Activated effector memory CD4-positive, alpha-beta T cell treated with Interleukin-2 at 50 U/mL for 16 hours (primary cell): Measurements from ENCODE around the gene THSD7B.
"Not testable (repeated sequence)": the region's sequence is repeated elsewhere in the genome, so short reads cannot be mapped to it uniquely, and the experiment has no call there.

Experiments used
- DNase-seq: peaks from one replicate; pipeline ENCODE4 v3.0.0-alpha.2; 2020

THSD7B gene

DNA sequence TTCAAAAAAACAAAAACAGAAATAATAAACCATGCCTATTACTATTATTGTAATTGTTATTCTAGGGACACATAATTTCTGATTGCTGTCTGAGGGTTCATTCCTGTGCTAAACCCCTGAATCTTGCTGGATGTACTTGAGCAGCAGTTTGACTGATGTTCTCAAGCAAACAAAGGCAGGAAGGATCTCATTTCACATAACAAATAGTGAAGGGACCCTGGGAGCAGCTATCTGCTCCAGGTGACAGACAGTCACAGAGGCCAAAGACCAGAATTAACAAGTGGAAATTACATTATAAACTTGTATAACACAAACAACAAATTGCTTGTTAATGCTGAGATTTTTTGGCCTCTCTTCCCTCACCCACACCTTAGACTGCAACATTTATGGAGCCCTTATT lies 284.2 kb downstream of the THSD7B start:
- no peak for DNase-seq

DNA sequence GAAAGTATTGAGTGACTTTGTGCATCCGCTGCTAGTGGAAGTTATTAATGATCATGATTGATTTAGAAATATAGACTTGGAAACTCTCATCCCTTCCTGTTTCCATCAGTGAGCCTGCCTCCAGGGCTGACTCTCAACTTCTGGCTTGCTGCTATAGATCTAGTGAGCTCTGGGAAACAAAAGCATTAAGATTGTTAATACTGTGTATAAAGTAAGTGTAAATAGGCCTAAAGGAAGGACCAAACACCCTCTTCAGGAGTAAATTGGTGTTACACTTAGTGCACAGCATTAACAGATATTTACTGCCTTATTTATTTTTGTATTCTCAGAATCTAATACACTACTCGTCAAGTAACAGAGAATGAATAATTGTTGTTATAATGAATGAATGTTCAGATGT lies 285.6 kb downstream of the THSD7B start:
- DNase-seq, result no peak

DNA sequence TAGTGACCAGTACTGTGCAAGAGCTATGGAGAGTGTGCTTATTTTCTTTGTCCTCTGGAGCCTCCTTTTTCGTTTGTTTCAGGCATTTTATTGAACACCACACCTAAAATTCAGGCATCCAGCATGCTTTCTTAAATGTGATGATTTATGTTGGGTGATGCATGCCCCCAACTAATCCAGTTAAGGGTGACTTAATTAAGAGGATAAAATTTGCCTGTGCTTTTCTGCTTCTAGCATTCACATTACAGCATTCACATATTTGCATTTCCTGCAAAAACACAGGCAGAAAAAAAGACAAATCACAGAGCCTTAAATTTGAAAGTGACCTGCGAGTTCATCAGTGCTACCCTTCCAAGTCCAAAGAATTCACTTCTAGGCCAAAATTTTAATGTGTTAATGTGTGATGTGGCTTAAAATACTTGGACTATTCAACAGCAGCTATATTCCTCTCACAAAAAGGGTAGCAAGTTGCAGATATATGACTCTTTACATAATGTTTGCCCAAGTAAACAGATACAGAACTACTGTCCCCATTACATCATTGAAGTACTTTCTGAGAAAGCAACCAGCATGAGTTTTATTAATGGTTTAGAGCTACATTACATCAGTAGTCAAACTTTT lies 286.5 kb downstream of the THSD7B start:
- no peak for DNase-seq

DNA sequence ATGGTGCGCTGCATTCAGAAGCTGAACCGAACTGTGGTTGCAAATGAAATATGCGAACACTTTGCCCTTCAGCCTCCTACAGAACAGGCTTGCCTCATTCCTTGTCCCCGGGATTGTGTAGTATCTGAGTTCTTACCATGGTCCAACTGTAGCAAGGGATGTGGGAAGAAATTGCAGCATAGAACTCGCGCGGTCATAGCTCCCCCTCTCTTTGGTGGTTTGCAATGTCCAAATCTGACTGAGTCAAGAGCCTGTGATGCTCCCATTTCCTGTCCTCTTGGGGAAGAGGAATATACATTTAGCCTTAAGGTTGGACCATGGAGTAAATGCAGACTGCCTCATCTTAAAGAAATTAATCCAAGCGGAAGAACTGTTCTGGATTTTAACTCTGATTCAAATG lies 291.4 kb downstream of the THSD7B start:
- DNase-seq, result no peak

DNA sequence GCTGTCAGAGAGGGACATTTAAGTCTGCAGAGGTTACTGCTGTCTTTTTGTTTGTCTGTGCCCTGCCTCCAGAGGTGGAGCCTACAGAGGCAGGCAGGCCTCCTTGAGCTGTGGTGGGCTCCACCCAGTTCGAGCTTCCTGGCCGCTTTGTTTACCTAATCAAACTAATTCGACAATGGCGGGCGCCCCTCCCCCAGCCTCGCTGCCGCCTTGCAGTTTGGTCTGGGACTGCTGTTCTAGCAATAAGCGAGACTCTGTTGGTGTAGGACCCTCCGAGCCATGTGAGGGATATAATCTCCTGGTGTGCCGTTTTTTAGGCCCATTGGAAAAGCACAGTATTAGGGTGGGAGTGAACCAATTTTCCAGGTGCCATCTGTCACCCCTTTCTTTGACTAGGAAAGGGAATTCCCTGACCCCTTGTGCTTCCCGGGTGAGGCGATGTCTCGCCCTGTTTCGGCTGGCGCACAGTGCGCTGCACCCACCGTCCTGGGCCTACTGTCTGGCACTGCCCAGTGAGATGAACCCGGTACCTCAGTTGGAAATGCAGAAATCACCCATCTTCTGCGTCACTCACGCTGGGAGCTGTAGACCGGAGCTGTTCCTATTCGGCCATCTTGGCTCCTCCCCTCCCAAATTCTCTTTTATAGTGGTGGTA lies 310.9 kb downstream of the THSD7B start:
- DNase-seq, result not testable (repeated sequence)

DNA sequence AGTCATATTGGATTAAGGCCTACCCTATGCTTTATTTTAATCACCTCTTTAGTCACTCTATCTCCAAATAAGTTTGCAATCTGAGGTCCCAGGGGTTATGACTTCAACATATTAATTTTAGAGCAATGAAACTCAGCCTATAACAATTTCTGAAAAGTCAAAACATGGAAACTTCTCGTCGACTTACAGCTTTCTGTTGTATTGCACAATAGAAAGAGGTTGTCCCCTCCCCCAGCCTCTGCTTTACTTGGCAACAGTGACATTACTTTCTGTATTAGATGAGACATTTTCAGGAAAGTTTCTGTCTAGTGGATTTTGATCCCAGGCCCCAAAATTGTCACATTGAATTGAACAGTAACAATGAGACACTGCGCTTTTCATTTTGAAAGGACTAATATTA lies 326.4 kb downstream of the THSD7B start:
- no peak for DNase-seq

DNA sequence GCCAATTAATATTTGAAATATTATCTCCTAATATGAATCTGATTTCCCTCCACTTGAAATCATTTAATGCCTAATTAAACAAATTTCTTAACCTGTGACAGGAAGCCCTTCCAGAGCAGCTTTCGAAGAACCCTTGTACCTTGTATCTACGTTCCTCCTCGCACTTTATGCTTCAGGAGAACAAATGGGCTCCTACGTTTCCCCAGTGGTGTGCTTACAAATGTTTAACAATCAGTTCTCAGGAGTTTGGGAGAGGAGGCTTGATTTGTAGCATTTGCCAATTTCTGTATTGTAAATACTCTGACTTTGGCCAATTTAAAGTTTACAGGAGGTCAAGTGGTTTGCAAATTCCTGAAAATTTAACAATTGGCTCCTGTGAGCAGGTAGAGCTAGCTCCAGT lies 327.8 kb downstream of the THSD7B start:
- DNase-seq, result no peak

DNA sequence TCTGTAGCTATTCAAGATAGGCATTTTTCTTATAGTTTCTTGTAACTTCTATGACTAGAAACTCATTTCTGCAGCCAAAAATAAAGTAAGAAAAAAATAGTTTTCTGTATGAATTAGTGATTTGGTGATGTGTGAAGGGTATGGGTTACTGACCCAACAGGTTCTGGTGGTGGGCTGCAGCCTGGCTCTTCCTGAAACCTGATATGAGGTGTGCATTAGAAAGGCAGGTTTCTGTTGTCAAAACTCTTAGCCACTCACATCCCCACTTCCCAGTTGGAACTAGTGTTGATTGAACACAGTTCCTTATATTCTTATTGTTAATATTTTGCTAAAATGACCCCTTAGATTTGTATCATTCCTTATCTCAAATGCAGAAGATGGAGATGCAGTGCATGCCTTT lies 330.8 kb downstream of the THSD7B start:
- no peak for DNase-seq

DNA sequence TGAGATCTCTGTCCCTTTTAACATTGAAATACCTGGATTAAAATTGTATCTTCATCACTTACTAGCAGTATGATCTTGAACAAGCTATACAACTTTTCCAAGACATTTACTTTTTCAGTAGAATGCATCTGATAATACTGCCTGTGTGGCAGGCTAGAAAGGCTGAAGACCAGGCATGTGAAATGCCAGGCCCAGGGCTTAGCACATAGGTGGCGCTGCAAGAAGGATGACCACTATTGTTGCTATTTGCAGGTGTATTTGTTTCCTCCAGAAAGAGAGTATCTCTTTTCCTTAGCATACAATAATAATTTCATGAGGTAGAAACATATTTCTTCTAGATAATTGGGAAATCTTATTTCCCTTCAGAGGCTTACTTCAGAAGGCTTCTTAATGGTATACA lies 331.3 kb downstream of the THSD7B start:
- no peak for DNase-seq

DNA sequence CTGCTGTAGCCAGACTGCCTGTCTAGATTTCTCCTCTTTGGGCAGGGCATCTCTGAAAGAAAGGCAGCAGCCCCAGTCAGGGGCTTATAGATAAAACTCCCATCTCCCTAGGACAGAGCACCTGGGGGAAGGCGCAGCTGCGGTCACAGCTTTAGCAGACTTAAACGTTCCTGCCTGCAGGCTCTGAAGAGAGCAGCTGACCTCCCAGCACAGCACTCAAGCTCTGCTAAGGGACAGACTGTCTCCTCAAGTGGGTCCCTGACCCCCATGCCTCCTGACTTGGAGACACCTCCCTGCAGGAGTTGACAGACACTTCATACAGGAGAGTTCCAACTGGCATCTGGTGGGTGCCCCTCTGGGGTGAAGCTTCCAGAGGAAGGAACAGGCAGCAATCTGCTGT lies 336.5 kb downstream of the THSD7B start:
- not testable (repeated sequence) for DNase-seq

DNA sequence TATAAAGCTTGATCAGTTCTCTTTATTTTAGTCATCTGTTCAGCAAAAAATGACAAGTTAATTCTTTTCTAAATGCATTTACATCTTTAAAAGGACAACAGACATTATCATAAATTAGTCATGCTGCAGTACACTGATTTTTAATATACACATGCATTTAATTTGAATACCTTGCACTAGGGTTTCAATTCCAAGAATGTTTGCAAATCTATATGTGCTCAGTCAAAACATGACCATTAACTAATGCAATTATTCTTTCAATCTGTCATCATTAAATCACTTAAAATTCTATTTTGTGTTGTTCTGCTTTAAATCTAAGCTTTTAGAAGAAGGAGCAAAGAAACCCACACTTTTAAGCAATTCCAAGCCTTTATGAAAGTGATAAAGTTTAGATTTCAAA lies 342.6 kb downstream of the THSD7B start:
- no peak for DNase-seq

DNA sequence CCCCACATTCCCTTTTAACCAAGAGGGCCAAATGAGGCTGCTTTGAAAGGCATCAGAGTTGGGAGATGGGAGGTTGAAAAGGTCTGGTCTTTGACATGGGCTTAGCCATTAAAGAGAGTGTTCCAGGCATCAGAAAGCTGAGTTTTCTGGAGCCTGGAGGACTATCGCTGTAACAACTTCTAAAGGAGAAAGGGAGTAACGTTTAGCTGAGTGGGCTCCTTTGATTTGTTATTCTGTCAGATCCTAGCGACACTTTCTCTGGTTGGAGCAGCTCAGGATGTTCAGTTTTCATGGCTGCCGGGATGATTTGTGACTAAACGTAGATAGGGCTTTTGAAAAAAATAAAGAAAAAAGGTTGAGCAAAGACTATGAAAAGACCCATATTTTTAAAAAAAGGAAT lies 346.6 kb downstream of the THSD7B start:
- no peak for DNase-seq

DNA sequence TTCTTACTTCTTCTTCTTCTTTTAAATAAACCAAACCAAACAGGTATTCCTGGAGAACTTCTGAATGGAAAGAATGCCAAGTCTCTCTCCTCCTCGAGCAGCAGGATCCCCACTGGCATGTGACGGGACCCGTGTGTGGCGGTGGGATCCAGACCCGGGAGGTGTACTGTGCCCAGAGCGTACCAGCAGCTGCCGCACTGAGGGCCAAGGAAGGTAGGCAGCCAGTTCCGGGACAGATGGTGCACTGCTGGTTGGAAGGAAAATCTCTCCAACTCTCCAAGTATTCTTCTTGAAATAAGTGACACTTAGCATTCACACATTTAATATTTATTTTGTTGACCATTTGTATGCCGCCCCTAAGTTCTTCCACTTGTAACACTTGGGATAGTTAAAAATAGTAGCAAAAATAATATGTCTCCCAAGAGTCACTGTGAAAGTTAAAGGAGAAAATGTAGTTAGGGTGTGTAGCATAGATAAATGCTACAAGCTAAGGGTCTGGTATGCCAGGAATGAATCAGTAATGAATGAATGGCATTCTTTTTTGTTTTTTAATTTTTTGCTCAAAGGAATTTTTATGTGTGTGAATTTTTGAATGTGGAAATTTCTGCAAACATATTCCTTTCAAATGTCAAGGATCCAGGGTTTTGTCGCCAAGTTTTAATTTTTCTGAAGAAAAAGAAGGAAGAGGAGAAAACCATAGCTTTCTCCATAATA lies 349.9 kb downstream of the THSD7B start:
- no peak for DNase-seq

DNA sequence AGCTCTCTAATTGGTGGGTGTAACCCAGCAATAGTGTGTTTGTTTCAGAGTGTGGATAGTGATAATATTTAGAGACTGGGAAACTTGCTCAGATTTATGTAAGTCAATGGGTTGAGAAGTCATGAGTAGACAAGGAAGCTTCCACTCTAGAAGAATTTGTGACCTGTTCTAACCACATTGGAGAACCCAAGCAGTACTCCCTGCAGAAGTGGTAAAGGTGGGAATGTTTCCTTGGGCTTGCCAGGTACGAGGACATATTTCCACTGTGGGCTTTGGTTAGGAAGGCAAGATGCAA lies 350.4 kb downstream of the THSD7B start:
- no peak for DNase-seq

DNA sequence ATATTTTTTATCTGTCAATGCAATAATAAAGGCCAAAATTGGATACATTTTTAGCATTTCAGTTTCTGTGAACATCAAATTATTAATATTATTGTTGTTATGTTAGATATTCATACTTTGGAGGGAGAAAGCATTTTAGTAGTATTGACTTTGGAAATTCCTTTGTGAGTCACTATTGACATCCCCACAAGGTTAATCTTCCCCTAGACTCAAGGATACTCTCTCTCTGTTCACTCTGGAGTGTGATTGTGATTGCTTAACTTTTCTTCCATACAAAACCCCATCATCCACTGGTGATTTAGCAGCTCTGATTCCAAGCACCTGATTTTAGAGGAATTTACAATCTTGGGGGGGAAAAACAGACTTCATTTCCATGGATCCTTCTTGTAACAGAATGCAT lies 352.0 kb downstream of the THSD7B start:
- no peak for DNase-seq

DNA sequence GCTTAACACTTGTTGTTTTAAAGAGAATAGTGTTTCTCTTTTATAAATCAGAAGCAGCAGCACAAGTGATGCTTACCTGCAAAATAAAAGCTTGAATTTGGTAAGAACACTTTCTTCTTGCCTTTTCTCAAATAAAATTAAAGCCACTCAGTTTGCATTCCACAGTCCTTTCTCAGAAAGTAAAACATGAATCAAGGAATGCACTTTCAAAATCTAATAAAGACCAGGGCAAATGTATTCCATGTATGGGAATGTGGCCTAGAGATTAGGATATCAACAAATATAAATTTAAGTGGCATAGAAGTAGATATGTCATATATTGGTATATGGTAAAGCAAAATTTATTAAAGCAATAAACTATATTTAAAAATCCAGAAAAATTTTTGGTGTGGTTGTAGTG lies 352.8 kb downstream of the THSD7B start:
- DNase-seq, result no peak

DNA sequence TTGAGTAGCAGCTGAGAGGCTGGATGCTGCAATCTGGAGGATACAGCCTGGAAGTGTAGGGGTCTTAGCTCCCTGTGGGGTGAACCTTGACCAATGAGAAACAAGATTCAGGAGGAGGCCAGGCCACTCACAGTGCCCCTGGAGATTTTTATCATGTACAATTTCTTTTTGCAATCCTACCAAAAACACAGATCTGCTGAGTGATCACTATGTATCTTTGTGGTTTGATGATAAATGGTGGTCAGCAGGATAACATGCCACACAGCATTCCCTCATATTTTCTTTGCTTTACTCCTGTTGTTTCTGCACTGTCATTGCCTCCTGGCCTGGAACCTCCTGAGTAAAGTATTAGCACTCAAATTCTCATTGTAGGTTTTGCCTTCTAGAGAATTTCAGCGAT lies 357.9 kb downstream of the THSD7B start:
- DNase-seq, result no peak

DNA sequence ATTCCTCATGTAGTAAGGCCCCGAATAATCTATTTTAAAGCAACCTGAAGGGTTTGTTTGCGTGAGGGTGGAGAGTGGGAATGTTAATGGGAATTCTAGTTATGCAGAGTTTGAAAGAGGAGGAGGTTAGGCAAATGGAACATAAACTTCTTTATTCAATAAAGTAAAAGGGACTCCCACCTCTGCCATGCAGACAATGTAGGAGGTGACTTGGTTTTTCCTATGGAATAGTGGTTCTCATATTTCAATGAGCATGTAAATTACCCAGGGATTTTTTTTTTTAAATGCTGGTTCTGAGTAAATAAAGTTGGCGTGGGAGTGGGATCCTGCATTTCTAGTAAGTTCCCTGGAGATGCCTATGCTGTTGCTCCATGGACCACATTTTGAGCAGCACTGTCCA lies 367.9 kb downstream of the THSD7B start:
- DNase-seq, result no peak

DNA sequence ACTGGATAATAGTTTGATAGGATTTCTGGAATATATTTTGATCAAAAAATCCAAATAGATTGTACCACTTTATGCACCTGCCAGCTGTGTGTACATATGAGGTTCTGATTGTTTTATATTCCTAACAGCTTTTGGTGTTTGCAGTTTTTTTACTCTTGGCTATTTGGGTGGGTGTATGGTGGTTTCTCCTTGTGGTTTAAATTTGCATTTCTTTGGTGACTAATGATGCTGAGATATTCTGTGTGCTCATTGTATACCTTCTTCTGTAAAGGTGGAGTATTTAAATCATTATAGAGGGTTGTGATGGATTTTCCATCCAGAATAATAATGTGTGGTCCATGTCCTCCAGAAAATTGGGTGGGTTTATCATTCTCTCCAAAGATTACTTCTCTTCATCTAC lies 372.9 kb downstream of the THSD7B start:
- DNase-seq, result no peak

DNA sequence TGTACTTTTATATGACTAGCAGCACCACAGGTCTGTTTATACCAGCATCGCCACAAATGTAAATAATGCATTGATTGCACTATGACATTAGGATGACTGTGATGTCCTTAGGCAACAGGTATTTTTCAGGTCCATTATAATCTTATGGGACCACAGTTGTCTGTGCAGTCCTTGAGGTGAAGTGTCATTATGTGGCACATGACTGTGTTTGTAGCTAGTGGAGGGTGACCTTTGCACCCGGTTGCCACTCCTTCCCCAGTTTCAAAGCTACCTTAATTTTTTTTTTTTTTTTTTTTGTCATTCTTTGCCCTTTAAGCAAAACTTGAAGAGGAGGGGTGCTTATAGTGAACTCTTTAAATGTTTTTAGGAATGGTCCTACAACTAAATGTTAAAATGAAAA lies 386.4 kb downstream of the THSD7B start:
- DNase-seq, result no peak

DNA sequence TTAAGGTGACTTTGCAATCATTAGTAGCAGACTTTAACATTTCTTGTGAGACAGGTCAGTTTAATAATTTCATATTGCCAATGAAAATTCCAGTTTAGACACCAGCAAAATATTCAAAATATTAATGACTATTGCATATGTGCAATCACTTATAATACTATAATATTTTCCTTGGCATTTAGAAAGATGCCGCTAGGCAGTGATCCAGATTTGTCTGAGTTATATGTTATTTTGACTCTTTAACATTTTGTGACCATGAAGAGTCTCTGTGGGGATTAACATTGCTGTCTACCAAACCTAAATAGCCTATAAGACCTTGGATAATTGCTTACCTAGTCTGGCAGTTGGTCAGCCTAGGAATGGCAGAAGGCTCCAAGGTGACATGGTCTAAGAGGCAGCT lies 389.6 kb downstream of the THSD7B start:
- no peak for DNase-seq

DNA sequence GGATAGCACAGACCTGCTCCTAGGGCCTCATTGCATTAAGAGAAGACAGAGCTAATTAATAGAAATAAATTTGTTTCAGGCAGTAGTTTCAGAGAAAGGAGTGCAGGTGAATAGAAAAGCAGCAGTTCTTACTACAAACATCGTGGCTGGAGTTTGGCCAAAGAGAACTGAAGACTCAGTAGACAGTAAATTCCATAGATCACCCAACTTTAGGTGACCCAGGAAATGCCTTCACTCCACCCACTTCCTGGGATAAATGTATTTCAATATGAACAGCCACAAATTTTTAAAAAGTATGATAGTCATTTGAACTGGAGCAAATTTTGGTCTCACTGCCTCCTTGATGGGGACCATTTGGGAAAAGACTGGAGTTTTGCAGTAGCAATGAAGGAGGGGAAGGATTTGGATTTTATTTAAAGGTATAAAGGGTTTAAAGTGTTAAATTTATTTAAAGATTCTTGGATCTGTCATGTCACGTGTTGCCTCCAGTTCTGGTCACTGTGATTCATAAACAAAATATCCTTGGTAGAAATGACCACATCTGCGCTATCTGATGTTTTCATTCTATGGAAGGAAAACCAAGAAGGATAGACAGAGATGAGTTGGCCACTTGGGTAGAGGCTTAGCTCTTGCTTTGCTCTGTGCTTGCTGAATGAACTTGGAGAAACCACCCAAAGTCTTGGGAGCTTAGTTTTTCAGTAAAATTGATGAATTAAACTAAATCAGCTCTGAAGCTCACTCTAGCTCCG lies 390.2 kb downstream of the THSD7B start:
- DNase-seq, result no peak

DNA sequence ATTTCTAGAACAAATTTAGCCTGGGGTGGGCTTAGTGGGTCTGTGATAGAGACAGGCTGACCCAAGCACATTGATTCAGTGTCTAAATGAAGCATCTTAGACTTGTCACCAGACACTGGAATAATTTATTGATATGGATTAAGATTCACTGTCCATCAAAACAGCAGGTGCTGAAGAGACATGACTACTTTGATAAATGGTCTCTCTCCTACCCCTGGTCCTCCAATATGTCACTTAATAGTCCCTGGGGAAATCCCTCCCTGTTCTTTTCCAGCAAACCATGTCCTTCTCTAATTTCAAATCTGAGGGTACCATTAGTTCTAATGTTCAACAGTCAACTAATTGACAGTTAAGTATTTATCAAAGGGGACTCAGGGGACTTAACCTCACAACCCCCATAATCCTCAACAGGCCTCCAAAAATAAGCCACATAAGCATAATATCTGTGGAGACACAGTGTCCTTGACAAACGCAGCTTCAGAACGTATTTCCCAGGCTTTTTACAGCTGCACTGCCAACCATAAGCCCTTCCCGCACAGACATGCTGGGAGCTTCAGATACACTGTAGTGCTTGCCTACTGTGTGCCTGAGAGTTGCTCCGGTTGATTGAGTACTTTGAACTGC lies 391.0 kb downstream of the THSD7B start:
- no peak for DNase-seq

DNA sequence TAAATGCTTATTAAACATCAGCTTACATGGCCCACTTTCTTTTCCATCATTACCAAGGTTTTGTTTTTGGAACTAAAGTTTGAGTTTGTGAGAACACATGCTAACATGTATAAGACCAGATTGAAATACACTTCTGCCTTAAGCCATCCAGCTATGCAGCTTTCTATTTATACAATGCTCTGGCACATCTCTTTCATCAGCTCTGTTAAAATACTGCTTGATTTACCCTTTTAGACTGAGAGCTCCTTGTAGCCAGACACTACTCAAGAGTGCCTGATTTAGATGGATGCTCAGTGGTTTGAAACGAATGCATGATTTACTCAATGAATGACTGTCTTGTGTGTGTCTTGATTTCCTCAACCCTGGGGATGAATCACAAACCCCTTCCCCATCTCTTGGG lies 392.5 kb downstream of the THSD7B start:
- DNase-seq, result no peak
